ENCODE measurements around the gene TANC1. TPM values are rescaled to one million over a fixed set of nuclear protein-coding genes. Genes with fewer than 3 reads are reported as not detected.
A peak's percentile ranks its signal among the peaks of the same experiment; 100 is the strongest.

TANC1 gene
- polyA plus RNA-seq, 2 of the 4 experiments (the other 2 are of a cell fraction): 9.2 to 21.2 TPM

DNA sequence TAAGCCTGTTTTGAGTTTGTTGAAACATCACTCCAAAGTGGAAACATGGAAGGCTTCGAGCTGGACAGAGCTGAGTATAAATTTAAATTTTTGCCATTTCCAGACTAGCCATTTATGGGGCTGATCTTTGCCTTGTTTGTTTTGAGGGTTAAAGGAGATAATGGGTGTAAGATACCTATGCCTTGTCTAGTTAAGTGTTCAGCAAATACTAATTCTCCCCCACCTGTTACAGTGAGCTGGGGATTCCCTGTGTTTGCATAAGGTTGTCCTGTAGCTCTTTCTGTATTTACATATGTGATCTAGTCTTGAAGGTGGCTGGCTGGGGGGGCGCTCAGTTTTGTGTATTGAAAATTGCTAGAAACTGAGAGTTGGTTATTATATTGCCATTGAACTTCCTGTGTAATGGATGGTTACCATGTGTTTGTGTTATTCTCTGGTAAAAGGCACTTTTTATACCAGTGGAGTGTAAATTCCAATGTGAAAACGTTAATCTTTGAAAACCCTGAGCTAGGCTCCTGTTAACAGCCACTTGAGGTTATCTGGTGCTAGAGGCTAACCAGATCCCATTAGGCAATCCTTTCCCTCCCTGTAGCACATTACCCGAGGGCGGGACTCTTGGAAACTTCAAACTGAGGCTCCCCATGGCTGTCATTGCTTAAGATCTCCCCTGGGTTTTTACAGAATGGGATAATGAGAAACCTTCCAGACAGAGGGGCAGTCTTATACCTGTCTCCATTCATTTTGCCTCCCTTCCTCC lies 26.7 kb downstream of the TANC1 start:
- Histone ChIP-seq H3K4me1 (peaks cover 82% of the 10 kb centered on the region), H3K9me3 (no peaks in the 10 kb centered on the region), H3K4me3 (no peak overlapping the region), H3K27ac (peak overlapping the region; percentile 3 to 43; a peak in 3 of 6 replicates), H3K4me2 (peak overlapping the region; percentile 62)
- CTCF ChIA-PET: interaction anchor here (1.0 to 2.1 kb wide), 2 partner anchors 11 to 118 kb away, joined by 3 to 5 read pairs; no protein-coding TSS in a partner anchor
- DNase-seq (ENCODE audit: low read depth in 1 of 2, low spot score in 1 of 2) (no peak), ATAC-seq (peak in 1 of 2 experiments; percentile 9; a peak in 3 of 6 replicates), FAIRE-seq (no peak)
- POLR2A ChIA-PET: no interaction called here
- 37% methylated on average over 5 of the region's 5 CpGs for WGBS (ENCODE audit: missing lambda C conversion rate)
- peak in 1 of 2 experiments; percentile 43; a peak in 1 of 4 replicates for TF ChIP-seq CEBPB (IDR thresholded peaks at IDR 0.05)
- TF ChIP-seq RAD21 (conservative IDR thresholded peaks at IDR 0.05 in 1 of 2, IDR thresholded peaks at IDR 0.05 in 1 of 2): no peak

- DNase-seq (ENCODE audit: low read depth in 1 of 2, low spot score in 1 of 2): no peak
- ChIA-PET POLR2A (no interaction called here), CTCF (interaction anchor here (2.1 kb wide), 1 partner anchor 11 kb away, joined by 5 read pairs; no protein-coding TSS in a partner anchor)
- Histone ChIP-seq H3K9me3 (no peaks in the 10 kb centered on the region), H3K4me2 (peak overlapping the region; percentile 62), H3K27ac (peak overlapping the region in 1 of 2 experiments; percentile 43; a peak in 3 of 6 replicates), H3K4me1 (peaks cover 81% of the 10 kb centered on the region), H3K4me3 (no peak overlapping the region)
- no peak for FAIRE-seq
- 50% methylated on average over 5 of the region's 5 CpGs for WGBS (ENCODE audit: missing lambda C conversion rate)
- TF ChIP-seq POLR2AphosphoS2 (conservative IDR thresholded peaks at IDR 0.05; ENCODE audit: low read length) (no peak), ZFP36 (IDR thresholded peaks at IDR 0.05; ENCODE audit: borderline replicate concordance, partially characterized antibody) (no peak), POLR2A (IDR thresholded peaks at IDR 0.05; ENCODE audit: low read length) (no peak), HEYL (CRISPR knock-in tag; IDR thresholded peaks at IDR 0.05) (no peak), RNF2 (IDR thresholded peaks at IDR 0.05; ENCODE audit: borderline replicate concordance, low read depth) (no peak), CBX8 (IDR thresholded peaks at IDR 0.05) (no peak), MAFK (IDR thresholded peaks at IDR 0.05; ENCODE audit: partially characterized antibody) (no peak), ZSCAN20 (CRISPR knock-in tag; IDR thresholded peaks at IDR 0.05) (no peak), BCL3 (IDR thresholded peaks at IDR 0.05) (no peak), PBX3 (IDR thresholded peaks at IDR 0.05) (no peak), MYC (IDR thresholded peaks at IDR 0.05; ENCODE audit: borderline replicate concordance, low read length) (no peak), ZNF302 (CRISPR knock-in tag; IDR thresholded peaks at IDR 0.05) (no peak)
- peak in 1 of 2 experiments; percentile 17; a peak in 3 of 6 replicates for ATAC-seq
Measured at GRCh38 chr2:158995677-158996049, 27.2 kb downstream of the TANC1 start.

DNA sequence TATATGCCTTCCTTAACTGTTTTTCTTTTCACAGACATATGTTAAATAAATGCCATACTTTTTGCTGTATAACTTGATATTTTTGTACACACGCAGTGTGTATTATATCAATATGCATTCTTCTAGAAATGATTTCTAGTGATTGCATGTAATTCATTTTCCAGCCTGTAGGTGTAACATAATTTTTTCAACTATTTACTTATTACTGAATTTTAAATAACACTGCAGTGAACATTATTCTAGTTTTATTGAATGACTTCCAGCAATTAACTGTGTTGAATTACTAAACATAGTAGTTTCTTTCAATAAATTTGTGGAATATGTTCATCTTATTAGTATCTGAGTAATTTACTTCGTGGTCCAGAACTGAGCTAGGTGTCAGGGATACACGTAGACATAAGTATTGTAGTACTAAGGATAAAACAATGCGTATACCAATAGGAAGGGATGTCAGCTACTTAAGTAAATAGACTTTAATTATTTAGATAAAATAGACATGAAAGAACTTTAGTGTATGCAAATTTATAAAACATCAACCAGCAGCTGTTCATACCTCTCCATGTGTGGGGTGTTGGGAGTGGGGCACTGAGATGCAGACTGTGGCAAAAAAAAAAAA lies 28.0 kb downstream of the TANC1 start:
- DNase-seq (ENCODE audit: low read depth in 1 of 2, low spot score in 1 of 2) (no peak), ATAC-seq (no peak), FAIRE-seq (no peak)
- Histone ChIP-seq H3K9me3 (no peaks in the 10 kb centered on the region), H3K4me3 (no peak overlapping the region), H3K4me2 (0 out of 3 replicates have a peak overlapping the region, but pooled peaks have one; percentile 7), H3K4me1 (peaks cover 80% of the 10 kb centered on the region), H3K27ac (no peak overlapping the region)
- no peak for TF ChIP-seq E2F6 (IDR thresholded peaks at IDR 0.05; ENCODE audit: borderline replicate concordance, low read depth)
- no peak for TF ChIP-seq NR3C1 (IDR thresholded peaks at IDR 0.05)
- TF ChIP-seq FOSL2 (IDR thresholded peaks at IDR 0.05): no peak
- no peak for TF ChIP-seq FOSL2 (CRISPR knock-in tag; IDR thresholded peaks at IDR 0.05)
- TF ChIP-seq RAD21 (conservative IDR thresholded peaks at IDR 0.05 in 1 of 2, IDR thresholded peaks at IDR 0.05 in 1 of 2): no peak
- CTCF ChIA-PET: interaction anchor here (0.6 to 1.4 kb wide), 9 partner anchors 10 to 122 kb away, joined by 3 to 4 read pairs (median 3); no protein-coding TSS in a partner anchor
- POLR2A ChIA-PET: no interaction called here
- 92% methylated on average over 4 of the region's 4 CpGs for WGBS (ENCODE audit: missing lambda C conversion rate)

All from A549 (cell line).